Fibroblast of lung (primary cell): ENCODE data around the gene ITPKB.

Experiments used
- CTCF ChIP-seq, 2 donors: IDR thresholded peaks in 1 of 2; conservative IDR thresholded peaks in 1 of 2; 1 replicate in 1 of 2; 2 replicates in 1 of 2; pipeline ENCODE4 v1.5.1; 2011 to 2012; ENCODE audit warnings: low read length in 2 of 2, control low read depth in 1 of 2, inconsistent platforms in 1 of 2, low read depth in 1 of 2, mild to moderate bottlenecking in 1 of 2
- EZH2 ChIP-seq: IDR thresholded peaks from 2 replicates; pipeline ENCODE4 v1.5.1; 2012; ENCODE audit warnings: low read length, control low read depth, mild to moderate bottlenecking; ENCODE audit errors: missing control alignments

GRCh38 chr1:226629896-226630550 is 109.1 kb downstream of the ITPKB start:
- no peak for TF ChIP-seq CTCF (conservative IDR thresholded peaks at IDR 0.05 in 1 of 2, IDR thresholded peaks at IDR 0.05 in 1 of 2; ENCODE audit: low read depth in 1 of 2, low read length in 2 of 2)
- no peak for TF ChIP-seq EZH2
